IMR-90 (cell line): ENCODE results near the gene SGK1. TPM values are rescaled to one million over a fixed set of nuclear protein-coding genes. Genes with fewer than 3 reads are reported as not detected.

ENCODE experiments used
- ATAC-seq: fragments of 200-7000 bp; cut with Tn5 transposase; 2 replicates; pipeline ENCODE4 v1.9.1; 2020; ENCODE audit warnings: low read depth, mild to moderate bottlenecking, moderate library complexity
- BruUV-seq: library from RNA; stranded (reverse); fragments of 400-500 nt; replicated peaks from 2 replicates; lab custom pipeline; 2021; lab: Mats Ljungman, UMichigan
- CTCF ChIA-PET: fragments of 300-600 bp; formaldehyde crosslinking; extraction: SDS; loops from one replicate; lab custom pipeline; 2021; ENCODE audit warnings: antibody characterized with exemption; lab: Yijun Ruan, JAX
- POLR2A ChIA-PET: fragments of 300-600 bp; sonication (Branson Sonifier 250); formaldehyde crosslinking; loops from one replicate; lab custom pipeline; 2022; ENCODE audit warnings: antibody characterized with exemption; ENCODE audit not compliant: unreplicated experiment; lab: Charles Lee
- DNase-seq: peaks from one replicate; pipeline ENCODE4 v3.0.0; 2013
- H2AFZ ChIP-seq: replicated peaks from 2 replicates; pipeline ENCODE3; 2013; ENCODE audit warnings: low read length, mild to moderate bottlenecking; ENCODE audit not compliant: poor library complexity
- H2AK5ac ChIP-seq: 2 replicates; pipeline ENCODE4 v1.6.1; 2013; ENCODE audit warnings: low read depth, low read length, inconsistent platforms
- H2AK9ac ChIP-seq: replicated peaks from 2 replicates; pipeline ENCODE3; 2013; ENCODE audit warnings: mild to moderate bottlenecking, low read depth, low read length, moderate library complexity; ENCODE audit not compliant: poor library complexity
- H2BK120ac ChIP-seq: 2 replicates; pipeline ENCODE4 v1.6.1; 2013; ENCODE audit warnings: low read depth, low read length, inconsistent platforms
- H2BK15ac ChIP-seq: 3 replicates; pipeline ENCODE4 v1.6.1; 2013; ENCODE audit warnings: low read depth, low read length, inconsistent platforms
- H2BK20ac ChIP-seq: 2 replicates; pipeline ENCODE4 v1.6.1; 2013; ENCODE audit warnings: low read depth, mild to moderate bottlenecking, inconsistent platforms, low read length, moderate library complexity
- H2BK5ac ChIP-seq: 2 replicates; pipeline ENCODE4 v1.6.1; 2013; ENCODE audit warnings: mild to moderate bottlenecking, low read depth, low read length, inconsistent platforms; ENCODE audit not compliant: poor library complexity, severe bottlenecking
- H3K14ac ChIP-seq: replicated peaks from 2 replicates; pipeline ENCODE4 v1.6.1; 2013; ENCODE audit warnings: low read depth, low read length, inconsistent platforms
- H3K18ac ChIP-seq: 2 replicates; pipeline ENCODE4 v1.6.1; 2013; ENCODE audit warnings: low read depth, low read length, control low read depth
- H3K23ac ChIP-seq: 2 replicates; pipeline ENCODE4 v1.6.1; 2013; ENCODE audit warnings: low read depth, low read length, inconsistent platforms
- H3K27ac ChIP-seq: 2 replicates; pipeline ENCODE4 v1.5.1; 2013; ENCODE audit warnings: mild to moderate bottlenecking, control low read depth, low read length; ENCODE audit not compliant: insufficient read depth
- H3K27me3 ChIP-seq: 2 replicates; pipeline ENCODE4 v1.6.1; 2013; ENCODE audit warnings: low read length; ENCODE audit not compliant: control insufficient read depth, insufficient read depth
- H3K36me3 ChIP-seq: 2 replicates; pipeline ENCODE4 v1.6.1; 2013; ENCODE audit warnings: low read length, mixed read lengths; ENCODE audit not compliant: control insufficient read depth, insufficient read depth
- H3K4ac ChIP-seq: 2 replicates; pipeline ENCODE4 v1.6.1; 2013; ENCODE audit warnings: low read depth, low read length, inconsistent platforms
- H3K4me1 ChIP-seq: 2 replicates; pipeline ENCODE4 v1.6.1; 2013; ENCODE audit warnings: low read length, mixed read lengths; ENCODE audit not compliant: control insufficient read depth, insufficient read depth
- H3K4me2 ChIP-seq: 2 replicates; pipeline ENCODE4 v1.6.1; 2013; ENCODE audit warnings: low read depth, mild to moderate bottlenecking, control low read depth, low read length, moderate library complexity
- H3K4me3 ChIP-seq: 2 replicates; pipeline ENCODE4 v1.5.1; 2013; ENCODE audit warnings: low read depth, mild to moderate bottlenecking, control low read depth, low read length, moderate library complexity; ENCODE audit not compliant: insufficient read depth
- H3K56ac ChIP-seq: 2 replicates; pipeline ENCODE4 v1.6.1; 2013; ENCODE audit warnings: low read length, inconsistent platforms; ENCODE audit not compliant: insufficient read depth; ENCODE audit errors: extremely low read depth
- H3K79me1 ChIP-seq, 2 experiments: 2 replicates each; pipeline ENCODE4 v1.6.1; 2013; ENCODE audit warnings: low read length in 2 of 2, inconsistent platforms in 1 of 2, low read depth in 1 of 2
- H3K9ac ChIP-seq: 2 replicates; pipeline ENCODE4 v1.6.1; 2013; ENCODE audit warnings: low read depth, low read length, control low read depth
- H3K9me1 ChIP-seq: 2 replicates; pipeline ENCODE4 v1.6.1; 2013; ENCODE audit warnings: low read length, inconsistent platforms; ENCODE audit not compliant: insufficient read depth
- H3K9me3 ChIP-seq: 2 replicates; pipeline ENCODE4 v1.6.1; 2013; ENCODE audit warnings: low read length; ENCODE audit not compliant: control insufficient read depth, insufficient read depth
- H4K20me1 ChIP-seq: 2 replicates; pipeline ENCODE4 v1.6.1; 2013; ENCODE audit warnings: low read length, inconsistent platforms; ENCODE audit not compliant: insufficient read depth
- H4K5ac ChIP-seq: 2 replicates; pipeline ENCODE4 v1.6.1; 2013; ENCODE audit warnings: mild to moderate bottlenecking, low read depth, low read length, control low read depth
- H4K8ac ChIP-seq, 2 experiments: 2 replicates each; pipeline ENCODE4 v1.6.1; 2013; ENCODE audit warnings: low read depth in 2 of 2, low read length in 2 of 2, control low read depth in 1 of 2, inconsistent platforms in 1 of 2
- H4K91ac ChIP-seq: 2 replicates; pipeline ENCODE4 v1.6.1; 2013; ENCODE audit warnings: low read depth, low read length, inconsistent platforms; ENCODE audit not compliant: insufficient read depth
- CEBPB ChIP-seq: IDR thresholded peaks from 2 replicates; pipeline ENCODE4 v1.6.1; 2012; ENCODE audit warnings: low read depth, low read length, improper control_type of control experiment
- FOS ChIP-seq: fragments of 150-350 bp; IDR thresholded peaks from 2 replicates; pipeline ENCODE4 v1.6.1; 2016; ENCODE audit warnings: low read depth, low read length
- MAZ ChIP-seq: IDR thresholded peaks from 2 replicates; pipeline ENCODE4 v1.6.1; 2012; ENCODE audit warnings: low read depth, mild to moderate bottlenecking, low read length, improper control_type of control experiment, moderate library complexity, borderline replicate concordance
- POLR2A ChIP-seq: IDR thresholded peaks from 2 replicates; pipeline ENCODE4 v1.6.1; 2012; ENCODE audit warnings: mild to moderate bottlenecking, low read depth, low read length
- RAD21 ChIP-seq: IDR thresholded peaks from 2 replicates; pipeline ENCODE4 v1.6.1; 2012; ENCODE audit warnings: low read length, improper control_type of control experiment
- SMC3 ChIP-seq: fragments of 150-350 bp; IDR thresholded peaks from 2 replicates; pipeline ENCODE4 v1.6.1; 2016; ENCODE audit warnings: low read depth, mild to moderate bottlenecking, antibody characterized with exemption, low read length, moderate library complexity
- WGBS, 2 experiments: methylation state at CpG; one replicate each; pipeline versions ENCODE4 v1.1.5 to v1.1.7; 2013; ENCODE audit warnings: missing lambda C conversion rate in 2 of 2; ENCODE audit not compliant: insufficient read length in 1 of 2; ENCODE audit errors: extremely low coverage in 2 of 2; 5-methylcytosine and 5-hydroxymethylcytosine counted together
- dilution Hi-C: fragments of 300-500 bp; cut with HindIII; formaldehyde crosslinking; loops from one replicate; pipeline ENCODE4 v1.14.3; 2018; ENCODE audit warnings: low sequenced_read_pairs; ENCODE audit not compliant: unreplicated experiment
- in situ Hi-C: fragments of 300-500 bp; cut with MboI; formaldehyde crosslinking; loops from 3 replicates; pipeline ENCODE4 v1.14.3; 2019; ENCODE audit warnings: low sequenced_read_pairs, inconsistent platforms, mixed read lengths
- intact Hi-C: fragments of 100-400 bp; cut with micrococcal nuclease; formaldehyde crosslinking; loops from 2 replicates; pipeline ENCODE4 v1.10.0; 2022
- polyA plus RNA-seq, 3 experiments: library from polyadenylated mRNA; depleted of rRNA; stranded (reverse); fragments of >200 nt; gene quantifications; 2 replicates each; pipeline ENCODE4 v1.2.3, GENCODE V29; 2012; ENCODE audit warnings: low replicate concordance in 1 of 3
- total RNA-seq: library from RNA; depleted of rRNA; stranded (reverse); fragments of >200 nt; gene quantifications from 2 replicates; pipeline ENCODE4 v1.2.3, GENCODE V29; 2012
- TF ChIP-seq, protein P1 (sequence below): conservative IDR thresholded peaks from 2 replicates; pipeline ENCODE4 v1.5.1; 2012; ENCODE audit warnings: mild to moderate bottlenecking, low read depth, low read length, improper control_type of control experiment

SGK1 gene
- total and polyA plus RNA-seq, 2 of the 4 experiments (the other 2 are of a cell fraction) = 121 to 255 TPM

DNA sequence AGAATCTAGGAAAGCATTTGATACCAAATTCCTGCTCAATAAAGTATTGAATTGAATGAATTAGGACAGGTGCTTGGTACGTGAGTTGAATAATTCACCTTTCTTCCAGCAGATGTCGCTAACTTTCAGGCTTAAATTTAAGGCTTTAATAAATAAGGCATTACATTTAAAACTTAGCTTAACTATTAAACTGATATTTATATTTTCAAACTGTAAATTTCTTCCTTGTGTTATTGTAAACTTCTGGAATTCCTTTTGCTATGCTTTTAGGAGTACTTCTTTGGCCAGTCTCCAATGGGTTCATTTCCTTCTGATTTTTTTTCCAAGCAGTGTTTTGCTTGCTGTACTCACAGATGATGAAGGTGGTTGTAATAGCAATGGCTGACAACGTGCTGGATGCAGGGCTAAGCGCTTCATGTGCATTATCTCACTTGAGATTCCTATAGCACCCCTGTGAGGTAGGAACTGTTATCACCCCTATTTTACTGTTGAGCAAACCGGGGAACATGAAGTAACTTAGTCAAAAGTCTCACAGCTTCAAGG lies 194.2 kb downstream of the SGK1 start:
- Histone ChIP-seq H4K20me1 (no peaks in the 10 kb centered on the region), H4K5ac (no peak overlapping the region), H3K4me2 (0 out of 2 replicates have a peak overlapping the region, but pooled peaks have one; percentile 1), H3K27ac (no peak overlapping the region), H3K4me3 (no peak overlapping the region), H3K14ac (no peak overlapping the region), H2AFZ (no peak overlapping the region), H2BK15ac (no peak overlapping the region), H3K56ac (no peak overlapping the region), H3K27me3 (no peaks in the 10 kb centered on the region), H3K9me1 (no peaks in the 10 kb centered on the region), H3K9me3 (no peaks in the 10 kb centered on the region), H2AK9ac (no peak overlapping the region), H2BK5ac (no peak overlapping the region), H4K91ac (no peak overlapping the region), H3K9ac (no peak overlapping the region), H3K4me1 (no peaks in the 10 kb centered on the region; the same call in 1 of the 2 replicates), H3K79me1 (no peaks in the 10 kb centered on the region), H2BK120ac (no peak overlapping the region), H3K18ac (no peak overlapping the region), H2BK20ac (no peak overlapping the region), H3K36me3 (no peaks in the 10 kb centered on the region), H3K23ac (no peak overlapping the region), H2AK5ac (no peak overlapping the region), H4K8ac (peak overlapping the region in 1 of 2 experiments; percentile 43; a peak in 2 of 4 replicates), H3K4ac (no peak overlapping the region)
- ATAC-seq (peak; percentile 77), DNase-seq (peak; percentile 72)
- dilution Hi-C loops = no loop called here
- WGBS, 2 experiments = no CpG with 5 or more reads among the region's 5 CpGs
- in situ Hi-C loops = no loop called here
- POLR2A ChIA-PET = interaction anchor here (0.6 kb wide), 1 partner anchor 699 kb away, joined by 12 read pairs; no protein-coding TSS in a partner anchor
- CTCF ChIA-PET = interaction anchor here (0.6 to 1.6 kb wide), 10 partner anchors 9 to 817 kb away, joined by 3 to 10 read pairs (median 4); no protein-coding TSS in a partner anchor
- intact Hi-C loops = loop anchor here (2.0 kb wide), 1 partner anchor 817 kb away; no protein-coding TSS in a partner anchor
- BruUV-seq = no TSS peak
- TF ChIP-seq RAD21 = peak; percentile 62
- TF ChIP-seq, protein P1, sequence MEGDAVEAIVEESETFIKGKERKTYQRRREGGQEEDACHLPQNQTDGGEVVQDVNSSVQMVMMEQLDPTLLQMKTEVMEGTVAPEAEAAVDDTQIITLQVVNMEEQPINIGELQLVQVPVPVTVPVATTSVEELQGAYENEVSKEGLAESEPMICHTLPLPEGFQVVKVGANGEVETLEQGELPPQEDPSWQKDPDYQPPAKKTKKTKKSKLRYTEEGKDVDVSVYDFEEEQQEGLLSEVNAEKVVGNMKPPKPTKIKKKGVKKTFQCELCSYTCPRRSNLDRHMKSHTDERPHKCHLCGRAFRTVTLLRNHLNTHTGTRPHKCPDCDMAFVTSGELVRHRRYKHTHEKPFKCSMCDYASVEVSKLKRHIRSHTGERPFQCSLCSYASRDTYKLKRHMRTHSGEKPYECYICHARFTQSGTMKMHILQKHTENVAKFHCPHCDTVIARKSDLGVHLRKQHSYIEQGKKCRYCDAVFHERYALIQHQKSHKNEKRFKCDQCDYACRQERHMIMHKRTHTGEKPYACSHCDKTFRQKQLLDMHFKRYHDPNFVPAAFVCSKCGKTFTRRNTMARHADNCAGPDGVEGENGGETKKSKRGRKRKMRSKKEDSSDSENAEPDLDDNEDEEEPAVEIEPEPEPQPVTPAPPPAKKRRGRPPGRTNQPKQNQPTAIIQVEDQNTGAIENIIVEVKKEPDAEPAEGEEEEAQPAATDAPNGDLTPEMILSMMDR = peak; percentile 64
- no peak for TF ChIP-seq POLR2A
- no peak for TF ChIP-seq CEBPB
- TF ChIP-seq FOS = no peak
- TF ChIP-seq MAZ = no peak
- peak; percentile 60 for TF ChIP-seq SMC3
